Suprapubic skin (tissue), 4 donors: ENCODE measurements around the gene FOXL3.

Source experiments
- POLR2A ChIP-seq, 2 donors: fragments of 450-650 bp; IDR thresholded peaks; one replicate each; pipeline ENCODE4 v1.6.1; 2017; ENCODE audit warnings: antibody characterized with exemption in 2 of 2, mild to moderate bottlenecking in 2 of 2, moderate library complexity in 2 of 2
- POLR2AphosphoS5 ChIP-seq, 3 donors: sonication (generic); formaldehyde crosslinking; IDR thresholded peaks; one replicate each; pipeline ENCODE4 v1.6.1; 2017; ENCODE audit warnings: antibody characterized with exemption in 3 of 3
- TF ChIP-seq, protein P1 (sequence below), 2 donors: fragments of 200-600 bp in 1 of 2; fragments of 450-650 bp in 1 of 2; sonication (generic) in 1 of 2; IDR thresholded peaks; one replicate each; pipeline ENCODE4 v1.5.1; 2016 to 2019; ENCODE audit warnings: antibody characterized with exemption in 2 of 2, mild to moderate bottlenecking in 1 of 2, moderate library complexity in 1 of 2

DNA sequence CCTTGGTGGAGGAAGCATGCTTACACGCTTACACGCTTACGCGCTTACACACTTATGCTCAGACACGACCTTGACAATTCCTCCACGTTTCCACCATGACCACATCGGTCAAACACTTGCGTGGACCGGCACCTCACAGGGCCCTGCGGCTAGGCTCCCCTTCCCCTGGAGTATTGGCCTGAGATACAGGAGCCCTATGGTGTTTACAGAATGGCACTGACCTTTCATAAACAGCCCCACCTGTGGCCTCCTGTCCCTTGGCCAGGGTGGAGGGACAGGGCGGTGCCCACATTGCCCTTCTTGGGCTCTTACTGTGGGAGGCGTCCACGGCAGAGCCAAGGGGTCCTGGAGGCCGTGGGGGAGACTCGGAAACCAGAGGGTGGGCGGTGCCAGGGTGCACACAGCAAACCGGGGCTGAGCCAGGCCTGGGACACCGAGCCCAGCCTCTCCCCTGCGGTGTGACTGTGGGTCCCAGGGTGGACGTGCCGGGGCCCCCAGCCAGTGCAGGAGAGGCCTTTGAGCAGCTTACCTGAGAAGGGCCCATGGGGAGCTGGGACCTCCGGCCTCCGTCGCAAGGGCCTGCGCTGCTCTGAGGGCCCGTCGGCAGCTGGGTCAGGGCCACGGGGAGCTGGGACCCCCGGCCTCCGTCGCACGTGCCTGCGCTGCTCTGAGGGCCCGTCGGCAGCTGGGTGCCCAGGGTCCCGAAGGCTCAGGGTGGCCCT, 44.2 kb upstream of the FOXL3 start:
- TF ChIP-seq, protein P1, sequence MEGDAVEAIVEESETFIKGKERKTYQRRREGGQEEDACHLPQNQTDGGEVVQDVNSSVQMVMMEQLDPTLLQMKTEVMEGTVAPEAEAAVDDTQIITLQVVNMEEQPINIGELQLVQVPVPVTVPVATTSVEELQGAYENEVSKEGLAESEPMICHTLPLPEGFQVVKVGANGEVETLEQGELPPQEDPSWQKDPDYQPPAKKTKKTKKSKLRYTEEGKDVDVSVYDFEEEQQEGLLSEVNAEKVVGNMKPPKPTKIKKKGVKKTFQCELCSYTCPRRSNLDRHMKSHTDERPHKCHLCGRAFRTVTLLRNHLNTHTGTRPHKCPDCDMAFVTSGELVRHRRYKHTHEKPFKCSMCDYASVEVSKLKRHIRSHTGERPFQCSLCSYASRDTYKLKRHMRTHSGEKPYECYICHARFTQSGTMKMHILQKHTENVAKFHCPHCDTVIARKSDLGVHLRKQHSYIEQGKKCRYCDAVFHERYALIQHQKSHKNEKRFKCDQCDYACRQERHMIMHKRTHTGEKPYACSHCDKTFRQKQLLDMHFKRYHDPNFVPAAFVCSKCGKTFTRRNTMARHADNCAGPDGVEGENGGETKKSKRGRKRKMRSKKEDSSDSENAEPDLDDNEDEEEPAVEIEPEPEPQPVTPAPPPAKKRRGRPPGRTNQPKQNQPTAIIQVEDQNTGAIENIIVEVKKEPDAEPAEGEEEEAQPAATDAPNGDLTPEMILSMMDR (IDR thresholded peaks at IDR 0.05) = no peak
- TF ChIP-seq POLR2AphosphoS5 (IDR thresholded peaks at IDR 0.05) (no peak), POLR2A (IDR thresholded peaks at IDR 0.05) (no peak)
